ENCODE measurements around the gene D2HGDH. TPM values are rescaled to one million over a fixed set of nuclear protein-coding genes. Genes with fewer than 3 reads are reported as not detected.

The D2HGDH gene
- total and polyA plus RNA-seq, 4 donors: 12.2 to 45.3 (median 27.2) TPM

DNA sequence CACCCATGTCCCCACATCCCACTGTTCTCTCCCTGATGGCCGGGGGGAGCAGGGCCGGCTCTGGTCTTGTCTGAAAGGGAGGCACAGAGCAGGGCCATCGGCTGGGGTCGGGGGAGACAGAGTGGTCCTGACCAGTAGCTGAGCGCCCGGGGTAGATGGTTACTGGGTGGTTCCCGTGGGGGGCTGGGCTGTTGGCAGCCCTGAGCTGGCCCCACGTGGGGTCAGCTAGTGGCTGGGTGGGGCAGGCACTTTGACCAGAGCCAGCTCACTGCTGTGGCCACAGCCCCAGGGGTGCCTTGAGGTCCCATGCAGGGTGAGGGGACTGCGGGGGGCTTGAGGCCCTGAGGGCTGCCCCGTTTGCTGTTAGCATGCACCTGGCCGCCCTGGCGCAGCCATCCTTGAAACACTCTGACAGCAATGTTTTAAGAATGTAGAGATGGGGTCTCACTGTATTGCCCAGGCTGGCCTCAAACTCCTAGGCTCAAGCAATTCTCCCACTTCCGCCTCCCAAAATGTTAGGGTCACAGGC is 62.2 kb downstream of the D2HGDH start:
- 88 to 93% methylated on average over 13 of the region's 13 CpGs for WGBS, 2 donors
- TF ChIP-seq, protein P1, sequence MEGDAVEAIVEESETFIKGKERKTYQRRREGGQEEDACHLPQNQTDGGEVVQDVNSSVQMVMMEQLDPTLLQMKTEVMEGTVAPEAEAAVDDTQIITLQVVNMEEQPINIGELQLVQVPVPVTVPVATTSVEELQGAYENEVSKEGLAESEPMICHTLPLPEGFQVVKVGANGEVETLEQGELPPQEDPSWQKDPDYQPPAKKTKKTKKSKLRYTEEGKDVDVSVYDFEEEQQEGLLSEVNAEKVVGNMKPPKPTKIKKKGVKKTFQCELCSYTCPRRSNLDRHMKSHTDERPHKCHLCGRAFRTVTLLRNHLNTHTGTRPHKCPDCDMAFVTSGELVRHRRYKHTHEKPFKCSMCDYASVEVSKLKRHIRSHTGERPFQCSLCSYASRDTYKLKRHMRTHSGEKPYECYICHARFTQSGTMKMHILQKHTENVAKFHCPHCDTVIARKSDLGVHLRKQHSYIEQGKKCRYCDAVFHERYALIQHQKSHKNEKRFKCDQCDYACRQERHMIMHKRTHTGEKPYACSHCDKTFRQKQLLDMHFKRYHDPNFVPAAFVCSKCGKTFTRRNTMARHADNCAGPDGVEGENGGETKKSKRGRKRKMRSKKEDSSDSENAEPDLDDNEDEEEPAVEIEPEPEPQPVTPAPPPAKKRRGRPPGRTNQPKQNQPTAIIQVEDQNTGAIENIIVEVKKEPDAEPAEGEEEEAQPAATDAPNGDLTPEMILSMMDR (IDR thresholded peaks at IDR 0.05; ENCODE audit: control extremely low read depth, extremely low read depth): no peak
- H3K36me3 ChIP-seq (ENCODE audit: control insufficient read depth in 4 of 4, insufficient read depth in 4 of 4, low read length in 4 of 4): no peaks in the 10 kb centered on the region
- H3K4me1 ChIP-seq (ENCODE audit: control insufficient read depth in 5 of 5, insufficient read depth in 5 of 5, low read length in 5 of 5): no peaks in the 10 kb centered on the region
- DNase-seq: no peak
- peaks cover 0 to 4% (median 1%) of the 10 kb centered on the region in 3 donors for H3K27me3 ChIP-seq (ENCODE audit: control insufficient read depth in 3 of 3, insufficient read depth in 3 of 3, low read length in 2 of 3)
- no peak overlapping the region for H3K9ac ChIP-seq (ENCODE audit: insufficient read depth in 1 of 2, low read length in 2 of 2)
- ATAC-seq (ENCODE audit: insufficient read depth, low FRiP score): no peak
- no peak overlapping the region for H3K27ac ChIP-seq (ENCODE audit: low read depth in 1 of 2, low read length in 1 of 2)
- peaks cover 0 to 2% (median 0%) of the 10 kb centered on the region in 4 donors for H3K9me3 ChIP-seq (ENCODE audit: control insufficient read depth in 4 of 4, insufficient read depth in 3 of 4, low read length in 3 of 4)
- no peak overlapping the region for H3K4me3 ChIP-seq

DNA sequence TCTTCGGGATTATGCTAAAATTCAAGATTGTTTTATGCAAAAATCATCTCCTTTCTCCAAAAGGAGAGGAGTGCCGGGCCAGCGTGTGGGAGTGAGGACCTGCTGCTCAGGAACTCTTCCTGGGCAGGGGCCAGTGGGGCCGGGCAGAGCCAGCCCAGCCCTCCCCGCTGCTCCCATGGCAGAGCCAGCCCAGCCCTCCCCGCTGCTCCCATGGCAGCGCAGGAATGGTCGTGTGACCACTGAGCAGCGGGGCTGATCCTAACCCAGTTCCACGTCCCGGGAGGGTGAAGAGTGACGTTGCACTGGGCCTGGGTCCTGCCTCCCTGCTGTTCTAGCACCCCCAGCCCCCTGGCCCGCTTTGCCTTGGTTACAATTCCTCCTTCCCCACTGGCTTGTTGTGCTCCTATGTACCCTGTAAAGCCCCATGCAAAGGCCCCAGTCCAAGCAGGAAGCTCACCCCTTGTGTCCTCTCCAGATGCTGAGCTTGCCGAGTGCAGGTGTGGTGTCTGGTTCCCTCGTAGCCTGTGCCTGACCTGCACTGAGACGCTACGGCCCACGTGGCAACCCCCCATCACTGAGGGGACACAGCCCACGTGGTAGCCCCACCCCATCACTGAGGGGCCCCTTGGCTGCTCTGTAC is 63.1 kb downstream of the D2HGDH start:
- H3K36me3 ChIP-seq (ENCODE audit: control insufficient read depth in 4 of 4, insufficient read depth in 4 of 4, low read length in 4 of 4): no peaks in the 10 kb centered on the region
- H3K9me3 ChIP-seq (ENCODE audit: control insufficient read depth in 4 of 4, insufficient read depth in 3 of 4, low read length in 3 of 4): peaks cover 0 to 2% (median 0%) of the 10 kb centered on the region in 4 donors
- TF ChIP-seq, protein P1 (IDR thresholded peaks at IDR 0.05; ENCODE audit: control extremely low read depth, extremely low read depth): no peak
- ATAC-seq (ENCODE audit: insufficient read depth, low FRiP score): no peak
- H3K27me3 ChIP-seq (ENCODE audit: control insufficient read depth in 3 of 3, insufficient read depth in 3 of 3, low read length in 2 of 3): peaks cover 0 to 4% (median 2%) of the 10 kb centered on the region in 3 donors
- H3K4me1 ChIP-seq (ENCODE audit: control insufficient read depth in 5 of 5, insufficient read depth in 5 of 5, low read length in 5 of 5): no peaks in the 10 kb centered on the region
- no peak overlapping the region for H3K9ac ChIP-seq (ENCODE audit: insufficient read depth in 1 of 2, low read length in 2 of 2)
- H3K27ac ChIP-seq (ENCODE audit: low read depth in 1 of 2, low read length in 1 of 2): no peak overlapping the region
- no peak for DNase-seq
- H3K4me3 ChIP-seq: no peak overlapping the region
- 85 to 91% methylated on average over 19 of the region's 19 CpGs for WGBS, 2 donors

DNA sequence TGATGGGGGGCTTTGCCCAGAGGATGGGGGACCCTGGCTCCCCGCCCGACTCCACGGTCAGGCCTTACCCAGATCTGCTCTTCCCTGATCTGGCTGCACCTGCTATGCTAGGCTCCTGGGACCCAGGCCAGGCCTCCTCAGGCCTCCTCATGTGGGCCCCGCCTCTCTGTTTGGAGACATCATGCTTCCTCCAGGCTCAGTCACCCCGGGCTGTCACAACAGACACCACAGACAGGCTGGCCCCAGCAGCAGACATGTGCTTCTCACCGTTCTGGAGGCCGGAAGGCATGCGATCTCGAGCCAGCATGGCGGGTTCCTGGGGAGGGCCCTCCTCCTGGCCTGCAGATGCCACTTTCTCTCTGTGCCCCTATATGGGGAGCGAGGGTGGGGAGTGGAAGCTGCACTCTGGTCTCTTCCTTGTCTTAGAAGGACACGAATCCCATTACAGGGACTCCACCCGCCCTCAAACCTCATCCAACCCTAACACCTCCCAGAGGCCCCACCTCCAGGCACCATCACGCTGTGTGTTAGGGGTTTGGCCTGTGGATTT is 63.7 kb downstream of the D2HGDH start:
- H3K9me3 ChIP-seq (ENCODE audit: control insufficient read depth in 4 of 4, insufficient read depth in 3 of 4, low read length in 3 of 4): peaks cover 0 to 2% (median 0%) of the 10 kb centered on the region in 4 donors
- DNase-seq (no peak), ATAC-seq (ENCODE audit: insufficient read depth, low FRiP score) (no peak)
- TF ChIP-seq, protein P1 (IDR thresholded peaks at IDR 0.05; ENCODE audit: control extremely low read depth, extremely low read depth): no peak
- H3K36me3 ChIP-seq (ENCODE audit: control insufficient read depth in 4 of 4, insufficient read depth in 4 of 4, low read length in 4 of 4): no peaks in the 10 kb centered on the region
- H3K27me3 ChIP-seq (ENCODE audit: control insufficient read depth in 3 of 3, insufficient read depth in 3 of 3, low read length in 2 of 3): peaks cover 4 to 6% (median 4%) of the 10 kb centered on the region in 3 donors
- H3K4me1 ChIP-seq (ENCODE audit: control insufficient read depth in 5 of 5, insufficient read depth in 5 of 5, low read length in 5 of 5): peaks cover 0 to 3% (median 0%) of the 10 kb centered on the region in 5 donors
- H3K9ac ChIP-seq (ENCODE audit: insufficient read depth in 1 of 2, low read length in 2 of 2): no peak overlapping the region
- WGBS, 2 donors: 82 to 84% methylated on average over 14 of the region's 14 CpGs
- no peak overlapping the region for H3K4me3 ChIP-seq
- H3K27ac ChIP-seq (ENCODE audit: low read depth in 1 of 2, low read length in 1 of 2): no peak overlapping the region

All from lung (tissue), 12 donors.